ENCODE results near the gene SLC9A3. TPM values are rescaled to one million over a fixed set of nuclear protein-coding genes. Genes with fewer than 3 reads are reported as not detected.
"Not testable (repeated sequence)": the region's sequence is repeated elsewhere in the genome, so short reads cannot be mapped to it uniquely, and the experiment has no call there.

Gene SLC9A3
- total RNA-seq, 3 donors from 2014 or later (not counting 1 experiment from before 2014, with no cell fraction given) = 0.61 to 1.1 (median 0.73) TPM

DNA sequence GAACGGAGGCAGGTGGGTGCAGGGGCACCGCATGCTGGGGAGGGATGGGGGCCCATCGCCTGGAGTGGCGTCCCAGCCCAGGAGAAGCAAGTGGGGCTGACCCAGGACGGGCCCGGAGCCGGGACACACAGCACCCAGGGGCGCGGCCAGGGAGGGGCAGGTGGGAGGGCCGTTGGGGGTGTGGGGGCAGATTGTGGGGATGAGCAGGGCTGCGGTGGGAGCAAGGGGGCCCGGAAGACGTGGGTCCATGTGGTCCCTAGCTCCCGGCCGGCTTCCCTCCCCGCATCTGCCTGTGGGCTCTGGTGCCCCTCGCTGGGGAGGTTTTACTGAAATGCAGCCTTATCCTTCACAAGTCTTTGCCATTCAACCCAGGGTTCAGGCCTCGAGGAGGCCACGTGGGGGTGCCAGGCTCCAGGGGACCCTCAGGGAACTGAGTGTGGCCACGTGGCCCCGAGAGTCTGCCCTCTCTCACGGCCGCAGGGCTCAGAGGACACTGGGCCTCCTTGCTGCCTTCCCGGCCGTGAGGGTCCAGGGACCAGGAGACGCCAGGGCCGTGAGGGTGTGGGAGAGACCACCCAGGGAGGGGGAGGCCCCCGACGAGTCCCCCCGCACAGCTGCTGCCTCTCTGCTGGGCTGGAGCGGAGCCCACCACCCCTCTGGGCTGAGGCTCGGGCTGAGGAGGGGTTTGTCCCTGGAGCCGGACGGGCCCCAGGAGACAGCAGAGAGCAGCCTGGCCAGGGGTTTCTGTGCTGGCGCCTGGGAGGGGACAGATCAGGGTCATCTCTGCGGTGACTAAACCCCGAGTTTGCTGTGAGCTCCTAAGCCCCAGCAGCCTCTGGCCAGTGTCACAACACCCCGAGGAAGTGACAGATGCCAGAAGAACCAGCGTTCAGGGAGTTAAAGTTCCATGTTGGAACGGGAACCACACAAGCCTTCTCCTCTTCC is 35.2 kb downstream of the SLC9A3 start:
- peak in 1 of 3 donors; percentile 19 for ATAC-seq

DNA sequence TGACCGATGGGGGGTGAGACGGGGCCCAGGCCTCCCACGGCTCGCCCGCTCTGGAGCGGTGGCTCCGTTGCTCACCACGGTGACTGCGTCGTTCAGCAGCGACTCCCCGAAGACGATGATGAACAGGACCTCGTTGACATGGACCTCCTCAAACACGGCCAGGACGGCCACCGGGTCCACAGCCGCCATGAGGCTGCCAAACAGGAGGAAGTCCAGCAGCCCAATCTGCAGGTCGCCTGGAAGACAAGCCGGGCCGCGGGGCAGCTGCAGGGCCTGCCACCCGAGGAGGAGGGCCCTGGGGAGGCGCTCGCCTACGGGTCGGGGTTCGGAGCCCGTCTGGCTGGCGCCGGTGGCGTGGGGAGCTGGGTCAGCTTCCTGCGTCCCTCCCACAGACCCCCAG is 36.0 kb downstream of the SLC9A3 start:
- H3K27me3 Mint-ChIP-seq (ENCODE audit: low read depth in 2 of 2) = peaks cover 0 to 2% of the 10 kb centered on the region in 2 donors
- H3K36me3 Mint-ChIP-seq = no peaks in the 10 kb centered on the region
- intact Hi-C loops (cut with micrococcal nuclease) = no loop called here
- H3K9me3 Mint-ChIP-seq = no peaks in the 10 kb centered on the region
- Histone ChIP-seq H3K9me3 (ENCODE audit: control insufficient read depth, insufficient read depth, low read length) (no peaks in the 10 kb centered on the region), H3K27ac (ENCODE audit: low read length) (no peak overlapping the region), H3K4me1 (ENCODE audit: control insufficient read depth, insufficient read depth, low read length) (peaks cover 5% of the 10 kb centered on the region), H3K27me3 (ENCODE audit: control insufficient read depth, insufficient read depth, low read length) (peaks cover 2% of the 10 kb centered on the region), H3K36me3 (ENCODE audit: control insufficient read depth, insufficient read depth, low read length) (no peaks in the 10 kb centered on the region), H3K4me3 (ENCODE audit: low read length) (no peak overlapping the region)
- TF ChIP-seq, protein P1, sequence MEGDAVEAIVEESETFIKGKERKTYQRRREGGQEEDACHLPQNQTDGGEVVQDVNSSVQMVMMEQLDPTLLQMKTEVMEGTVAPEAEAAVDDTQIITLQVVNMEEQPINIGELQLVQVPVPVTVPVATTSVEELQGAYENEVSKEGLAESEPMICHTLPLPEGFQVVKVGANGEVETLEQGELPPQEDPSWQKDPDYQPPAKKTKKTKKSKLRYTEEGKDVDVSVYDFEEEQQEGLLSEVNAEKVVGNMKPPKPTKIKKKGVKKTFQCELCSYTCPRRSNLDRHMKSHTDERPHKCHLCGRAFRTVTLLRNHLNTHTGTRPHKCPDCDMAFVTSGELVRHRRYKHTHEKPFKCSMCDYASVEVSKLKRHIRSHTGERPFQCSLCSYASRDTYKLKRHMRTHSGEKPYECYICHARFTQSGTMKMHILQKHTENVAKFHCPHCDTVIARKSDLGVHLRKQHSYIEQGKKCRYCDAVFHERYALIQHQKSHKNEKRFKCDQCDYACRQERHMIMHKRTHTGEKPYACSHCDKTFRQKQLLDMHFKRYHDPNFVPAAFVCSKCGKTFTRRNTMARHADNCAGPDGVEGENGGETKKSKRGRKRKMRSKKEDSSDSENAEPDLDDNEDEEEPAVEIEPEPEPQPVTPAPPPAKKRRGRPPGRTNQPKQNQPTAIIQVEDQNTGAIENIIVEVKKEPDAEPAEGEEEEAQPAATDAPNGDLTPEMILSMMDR (IDR thresholded peaks at IDR 0.05) = no peak
- H3K27ac Mint-ChIP-seq = no peak overlapping the region
- WGBS (ENCODE audit: insufficient coverage) = 95% methylated on average over 33 of the region's 33 CpGs
- peaks cover 0 to 6% of the 10 kb centered on the region in 2 donors for H3K4me1 Mint-ChIP-seq
- ATAC-seq (no peak), DNase-seq (no peak)
- H3K4me3 Mint-ChIP-seq = no peak overlapping the region

More for the DNA sequence above, 35.2 kb downstream of the SLC9A3 start:
- intact Hi-C loops (cut with micrococcal nuclease) = no loop called here
- Histone ChIP-seq H3K27me3 (ENCODE audit: control insufficient read depth, insufficient read depth, low read length) (peaks cover 2% of the 10 kb centered on the region), H3K4me3 (ENCODE audit: low read length) (no peak overlapping the region), H3K27ac (ENCODE audit: low read length) (no peak overlapping the region), H3K9me3 (ENCODE audit: control insufficient read depth, insufficient read depth, low read length) (no peaks in the 10 kb centered on the region), H3K4me1 (ENCODE audit: control insufficient read depth, insufficient read depth, low read length) (no peaks in the 10 kb centered on the region), H3K36me3 (ENCODE audit: control insufficient read depth, insufficient read depth, low read length) (no peaks in the 10 kb centered on the region)
- Mint-ChIP-seq H3K27ac (no peak overlapping the region), H3K36me3 (no peaks in the 10 kb centered on the region), H3K27me3 (ENCODE audit: low read depth in 2 of 2) (peaks cover 0 to 2% of the 10 kb centered on the region in 2 donors), H3K9me3 (no peaks in the 10 kb centered on the region), H3K4me1 (peaks cover 0 to 6% of the 10 kb centered on the region in 2 donors), H3K4me3 (no peak overlapping the region)
- TF ChIP-seq, protein P1 (IDR thresholded peaks at IDR 0.05) = no peak
- 86% methylated on average over 40 of the region's 40 CpGs for WGBS (ENCODE audit: insufficient coverage)
- DNase-seq = no peak

DNA sequence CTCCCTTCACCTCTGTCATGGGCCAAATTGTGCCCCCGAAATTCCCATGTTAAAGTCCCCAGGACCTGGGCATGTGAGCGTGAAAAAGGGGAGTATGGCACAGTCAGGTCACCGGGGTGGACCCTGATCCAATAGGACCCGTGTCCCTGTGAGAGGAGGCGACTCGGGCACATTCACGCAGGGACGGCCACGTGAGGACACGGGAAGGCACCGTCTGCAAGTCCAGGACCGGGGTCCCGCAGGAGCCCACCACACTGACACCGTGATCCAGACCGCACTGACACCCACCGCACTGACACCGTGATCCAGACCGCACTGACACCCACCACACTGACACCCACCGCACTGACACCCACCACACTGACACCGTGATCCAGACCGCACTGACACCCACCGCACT is 37.7 kb downstream of the SLC9A3 start:
- DNase-seq; H3K4me1 Mint-ChIP-seq; H3K27me3 ChIP-seq (ENCODE audit: control insufficient read depth, insufficient read depth, low read length); H3K4me3 ChIP-seq (ENCODE audit: low read length); H3K4me1 ChIP-seq (ENCODE audit: control insufficient read depth, insufficient read depth, low read length); H3K36me3 ChIP-seq (ENCODE audit: control insufficient read depth, insufficient read depth, low read length); ATAC-seq; H3K27me3 Mint-ChIP-seq (ENCODE audit: low read depth in 2 of 2); H3K36me3 Mint-ChIP-seq; H3K9me3 Mint-ChIP-seq; intact Hi-C loops (cut with micrococcal nuclease); H3K27ac ChIP-seq (ENCODE audit: low read length); H3K9me3 ChIP-seq (ENCODE audit: control insufficient read depth, insufficient read depth, low read length): not testable (repeated sequence)
- Mint-ChIP-seq H3K4me3 (peak overlapping the region; percentile 28), H3K27ac (peak overlapping the region; percentile 63 to 70)
- 94% methylated on average over 14 of the region's 22 CpGs for whole genome bisulfite sequencing (ENCODE audit: insufficient coverage)

DNA sequence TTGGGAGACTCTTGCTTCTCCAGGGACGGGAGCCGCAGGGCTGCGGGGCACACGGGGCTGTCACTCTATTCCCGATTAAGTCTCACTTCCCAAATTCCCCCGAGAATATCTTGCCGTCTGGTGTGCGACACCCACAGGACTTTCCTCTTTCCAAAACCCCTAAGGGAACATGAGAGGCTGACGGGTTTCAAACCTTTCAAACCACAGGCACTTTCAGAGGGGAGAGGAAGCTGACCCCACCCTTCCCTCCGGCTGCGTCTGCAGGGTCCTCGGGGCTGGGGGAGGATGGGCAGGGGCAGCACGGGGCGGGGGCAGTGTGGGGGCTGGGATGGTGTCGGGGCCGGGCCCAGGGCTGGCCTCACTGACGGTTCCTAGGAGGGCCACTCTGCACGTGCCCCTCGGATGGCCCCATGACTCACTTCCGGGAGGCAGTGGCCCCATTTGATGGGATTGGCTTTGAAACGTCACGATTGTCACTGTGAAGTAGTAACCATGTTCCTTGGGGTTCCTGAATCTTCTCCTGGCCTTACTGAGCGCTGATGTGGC is 38.2 kb downstream of the SLC9A3 start:
- H3K27me3 ChIP-seq (ENCODE audit: control insufficient read depth, insufficient read depth, low read length) = peaks cover 2% of the 10 kb centered on the region
- Mint-ChIP-seq H3K4me1 (peaks cover 0 to 6% of the 10 kb centered on the region in 2 donors), H3K9me3 (no peaks in the 10 kb centered on the region), H3K27me3 (ENCODE audit: low read depth in 2 of 2) (no peaks in the 10 kb centered on the region), H3K36me3 (no peaks in the 10 kb centered on the region), H3K4me3 (peak overlapping the region; percentile 28), H3K27ac (peak overlapping the region; percentile 63 to 70)
- no peak overlapping the region for H3K4me3 ChIP-seq (ENCODE audit: low read length)
- H3K4me1 ChIP-seq (ENCODE audit: control insufficient read depth, insufficient read depth, low read length) = peaks cover 5% of the 10 kb centered on the region
- ATAC-seq (peak; percentile 38 to 82 (median 64)), DNase-seq (no peak)
- no peaks in the 10 kb centered on the region for H3K9me3 ChIP-seq (ENCODE audit: control insufficient read depth, insufficient read depth, low read length)
- TF ChIP-seq, protein P1 (IDR thresholded peaks at IDR 0.05) = no peak
- WGBS (ENCODE audit: insufficient coverage) = 30% methylated on average over 22 of the region's 23 CpGs
- H3K27ac ChIP-seq (ENCODE audit: low read length) = no peak overlapping the region
- intact Hi-C loops (cut with micrococcal nuclease) = no loop called here
- H3K36me3 ChIP-seq (ENCODE audit: control insufficient read depth, insufficient read depth, low read length) = no peaks in the 10 kb centered on the region
